SU-DHL-6 (cell line): ENCODE data around the gene PPP6R3.

ENCODE experiments used
- CTCF ChIP-seq: fragments of 200-600 bp; sonication (generic); IDR thresholded peaks from one replicate; pipeline ENCODE4 v1.5.1; 2017; ENCODE audit warnings: antibody characterized with exemption, mild to moderate bottlenecking, low read length, moderate library complexity; ENCODE audit not compliant: insufficient read depth, poor library complexity, severe bottlenecking
- EZH2phosphoT487 ChIP-seq: fragments of 200-600 bp; sonication (generic), shearing (Covaris generic); conservative IDR thresholded peaks from 2 replicates; pipeline ENCODE4 v1.6.1; 2018; ENCODE audit warnings: mild to moderate bottlenecking, antibody characterized with exemption, low read length, moderate library complexity, mixed read lengths

GRCh38 chr11:68663482-68664010 is 203.0 kb downstream of the PPP6R3 start:
- TF ChIP-seq EZH2phosphoT487 (no peak), CTCF (no peak)
